Smooth muscle cell (in vitro differentiated cells): Measurements from ENCODE around the gene FOSB. TPM values are rescaled to one million over a fixed set of nuclear protein-coding genes. Genes with fewer than 3 reads are reported as not detected.

Experiments used
- DNase-seq: peaks from one replicate; lab custom pipeline; 2025; ENCODE audit not compliant: unreplicated experiment; lab: John Stamatoyannopoulos, UW
- H2AFZ ChIP-seq: fragments of 200-600 bp; sonication (generic); 2 replicates; pipeline ENCODE4 v1.6.0; 2016; ENCODE audit warnings: antibody characterized with exemption, low read depth, mild to moderate bottlenecking
- H3F3A ChIP-seq: fragments of 200-600 bp; sonication (generic); 2 replicates; pipeline ENCODE4 v1.6.0; 2017; ENCODE audit warnings: antibody characterized with exemption, low read depth
- H3K27ac ChIP-seq: fragments of 200-600 bp; sonication (generic); 2 replicates; pipeline ENCODE4 v1.5.1; 2016; ENCODE audit warnings: low read depth, mild to moderate bottlenecking
- H3K27me3 ChIP-seq: fragments of 200-600 bp; sonication (generic); 2 replicates; pipeline ENCODE4 v1.6.1; 2016; ENCODE audit warnings: low read depth, mild to moderate bottlenecking
- H3K36me3 ChIP-seq: fragments of 200-600 bp; sonication (generic); 2 replicates; pipeline ENCODE4 v1.5.1; 2016; ENCODE audit warnings: low read depth
- H3K4me1 ChIP-seq: fragments of 200-600 bp; sonication (generic); 2 replicates; pipeline ENCODE4 v1.5.1; 2016; ENCODE audit warnings: low read depth
- H3K4me2 ChIP-seq: fragments of 200-600 bp; sonication (generic); 2 replicates; pipeline ENCODE4 v1.6.0; 2016; ENCODE audit warnings: mild to moderate bottlenecking
- H3K4me3 ChIP-seq: fragments of 200-600 bp; sonication (generic); 2 replicates; pipeline ENCODE4 v1.5.1; 2016; ENCODE audit warnings: mild to moderate bottlenecking
- H3K79me2 ChIP-seq: fragments of 200-600 bp; sonication (generic); 2 replicates; pipeline ENCODE4 v1.6.0; 2016; ENCODE audit warnings: low read depth, mild to moderate bottlenecking
- H3K9ac ChIP-seq: fragments of 200-600 bp; sonication (generic); 2 replicates; pipeline ENCODE4 v1.6.0; 2016; ENCODE audit warnings: low read depth
- H3K9me3 ChIP-seq: fragments of 200-600 bp; sonication (generic); replicated peaks from 2 replicates; pipeline ENCODE4 v1.5.1; 2016; ENCODE audit warnings: low read depth
- H4K20me1 ChIP-seq: fragments of 200-600 bp; sonication (generic); 2 replicates; pipeline ENCODE4 v1.6.0; 2016; ENCODE audit warnings: low read depth
- WGBS: methylation state at CpG from one replicate; pipeline ENCODE4 v1.1.7; 2016; ENCODE audit warnings: low lambda C conversion rate; 5-methylcytosine and 5-hydroxymethylcytosine counted together
- polyA plus RNA-seq: library from polyadenylated mRNA; unstranded; fragments of >200 nt; fragmentation: Nextera tagmentation; extraction: Ambion mirVana; gene quantifications from 2 replicates; pipeline ENCODE4 v1.2.1, GENCODE V29; 2016
- total RNA-seq: library from RNA; depleted of rRNA; stranded (reverse); fragments of >200 nt; gene quantifications from 2 replicates; pipeline ENCODE4 v1.2.3, GENCODE V29; 2014
- TF ChIP-seq, protein P1 (sequence below): fragments of 200-600 bp; sonication (generic); IDR thresholded peaks from 2 replicates; pipeline ENCODE4 v1.5.1; 2017; ENCODE audit warnings: borderline replicate concordance, mild to moderate bottlenecking, antibody characterized with exemption; ENCODE audit not compliant: insufficient read depth, poor library complexity, severe bottlenecking

FOSB gene
- total and polyA plus RNA-seq, 2 experiments from 2014 or later = 178 to 186 TPM

- Histone ChIP-seq H3K36me3 (peaks cover 8% of the 10 kb centered on the region), H3K4me2 (peak overlapping the region; percentile 99), H3K4me3 (peak overlapping the region; percentile 97), H4K20me1 (peaks cover 53% of the 10 kb centered on the region), H3K27me3 (no peaks in the 10 kb centered on the region), H3K9ac (no peak overlapping the region), H3K27ac (no peak overlapping the region), H3F3A (no peaks in the 10 kb centered on the region), H3K9me3 (no peaks in the 10 kb centered on the region), H2AFZ (no peak overlapping the region), H3K4me1 (peaks cover 6% of the 10 kb centered on the region), H3K79me2 (peaks cover 5% of the 10 kb centered on the region)
- TF ChIP-seq, protein P1, sequence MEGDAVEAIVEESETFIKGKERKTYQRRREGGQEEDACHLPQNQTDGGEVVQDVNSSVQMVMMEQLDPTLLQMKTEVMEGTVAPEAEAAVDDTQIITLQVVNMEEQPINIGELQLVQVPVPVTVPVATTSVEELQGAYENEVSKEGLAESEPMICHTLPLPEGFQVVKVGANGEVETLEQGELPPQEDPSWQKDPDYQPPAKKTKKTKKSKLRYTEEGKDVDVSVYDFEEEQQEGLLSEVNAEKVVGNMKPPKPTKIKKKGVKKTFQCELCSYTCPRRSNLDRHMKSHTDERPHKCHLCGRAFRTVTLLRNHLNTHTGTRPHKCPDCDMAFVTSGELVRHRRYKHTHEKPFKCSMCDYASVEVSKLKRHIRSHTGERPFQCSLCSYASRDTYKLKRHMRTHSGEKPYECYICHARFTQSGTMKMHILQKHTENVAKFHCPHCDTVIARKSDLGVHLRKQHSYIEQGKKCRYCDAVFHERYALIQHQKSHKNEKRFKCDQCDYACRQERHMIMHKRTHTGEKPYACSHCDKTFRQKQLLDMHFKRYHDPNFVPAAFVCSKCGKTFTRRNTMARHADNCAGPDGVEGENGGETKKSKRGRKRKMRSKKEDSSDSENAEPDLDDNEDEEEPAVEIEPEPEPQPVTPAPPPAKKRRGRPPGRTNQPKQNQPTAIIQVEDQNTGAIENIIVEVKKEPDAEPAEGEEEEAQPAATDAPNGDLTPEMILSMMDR = no peak
- 93% methylated on average over 16 of the region's 16 CpGs for WGBS
- no peak for DNase-seq
Measured at GRCh38 chr19:45471111-45471930, 3.5 kb downstream of the FOSB start.

- Histone ChIP-seq H3K4me1 (peaks cover 2% of the 10 kb centered on the region), H3K9ac (no peak overlapping the region), H3K36me3 (peaks cover 8% of the 10 kb centered on the region), H3K27ac (no peak overlapping the region), H4K20me1 (peaks cover 53% of the 10 kb centered on the region), H3K79me2 (peaks cover 5% of the 10 kb centered on the region), H3F3A (peaks cover under 1% of the 10 kb centered on the region), H3K4me3 (no peak overlapping the region), H3K4me2 (no peak overlapping the region), H2AFZ (no peak overlapping the region), H3K27me3 (no peaks in the 10 kb centered on the region), H3K9me3 (no peaks in the 10 kb centered on the region)
- no peak for DNase-seq
- 87% methylated on average over 7 of the region's 7 CpGs for WGBS
- TF ChIP-seq, protein P1 = no peak
Measured at GRCh38 chr19:45471931-45472562, 4.3 kb downstream of the FOSB start.

DNA sequence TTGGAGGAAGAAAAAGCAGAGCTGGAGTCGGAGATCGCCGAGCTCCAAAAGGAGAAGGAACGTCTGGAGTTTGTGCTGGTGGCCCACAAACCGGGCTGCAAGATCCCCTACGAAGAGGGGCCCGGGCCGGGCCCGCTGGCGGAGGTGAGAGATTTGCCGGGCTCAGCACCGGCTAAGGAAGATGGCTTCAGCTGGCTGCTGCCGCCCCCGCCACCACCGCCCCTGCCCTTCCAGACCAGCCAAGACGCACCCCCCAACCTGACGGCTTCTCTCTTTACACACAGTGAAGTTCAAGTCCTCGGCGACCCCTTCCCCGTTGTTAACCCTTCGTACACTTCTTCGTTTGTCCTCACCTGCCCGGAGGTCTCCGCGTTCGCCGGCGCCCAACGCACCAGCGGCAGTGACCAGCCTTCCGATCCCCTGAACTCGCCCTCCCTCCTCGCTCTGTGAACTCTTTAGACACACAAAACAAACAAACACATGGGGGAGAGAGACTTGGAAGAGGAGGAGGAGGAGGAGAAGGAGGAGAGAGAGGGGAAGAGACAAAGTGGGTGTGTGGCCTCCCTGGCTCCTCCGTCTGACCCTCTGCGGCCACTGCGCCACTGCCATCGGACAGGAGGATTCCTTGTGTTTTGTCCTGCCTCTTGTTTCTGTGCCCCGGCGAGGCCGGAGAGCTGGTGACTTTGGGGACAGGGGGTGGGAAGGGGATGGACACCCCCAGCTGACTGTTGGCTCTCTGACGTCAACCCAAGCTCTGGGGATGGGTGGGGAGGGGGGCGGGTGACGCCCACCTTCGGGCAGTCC, 5.0 kb downstream of the FOSB start:
- Histone ChIP-seq H3K4me1 (no peaks in the 10 kb centered on the region), H4K20me1 (peaks cover 53% of the 10 kb centered on the region), H3K9me3 (no peaks in the 10 kb centered on the region), H3K27me3 (no peaks in the 10 kb centered on the region), H3K9ac (no peak overlapping the region), H2AFZ (no peak overlapping the region), H3K79me2 (peaks cover 5% of the 10 kb centered on the region), H3K36me3 (peaks cover 8% of the 10 kb centered on the region), H3K4me3 (no peak overlapping the region), H3K27ac (no peak overlapping the region), H3F3A (peaks cover 4% of the 10 kb centered on the region), H3K4me2 (no peak overlapping the region)
- WGBS = 71% methylated on average over 43 of the region's 44 CpGs
- TF ChIP-seq, protein P1 = no peak
- no peak for DNase-seq
